Activated CD8-positive, alpha-beta T cell treated with anti-CD3 and anti-CD28 coated beads, Interleukin-2, amount 10 ng/mL, durations not matched to agents 7 days and 5 days (primary cell): Measurements from ENCODE around the gene AMZ2. TPM values are rescaled to one million over a fixed set of nuclear protein-coding genes. Genes with fewer than 3 reads are reported as not detected.

ENCODE experiments used
- ATAC-seq: fragments of 150-1000 bp; cut with Tn5 transposase; one replicate; pipeline ENCODE4 v1.10.0; 2021; ENCODE audit warnings: moderate library complexity
- CTCF ChIA-PET: fragments of 350-600 bp; sonication (Branson Sonifier 250); formaldehyde crosslinking; loops from one replicate; lab custom pipeline; 2021; ENCODE audit warnings: antibody characterized with exemption; lab: Charles Lee
- POLR2A ChIA-PET: fragments of 350-600 bp; sonication (Branson Sonifier 250); formaldehyde crosslinking; loops from one replicate; lab custom pipeline; 2021; ENCODE audit warnings: antibody characterized with exemption; lab: Charles Lee
- DNase-seq: peaks from one replicate; pipeline ENCODE4 v3.0.0-alpha.2; 2020
- H3K27ac Mint-ChIP-seq: one replicate; pipeline ENCODE4 v1.8.0; 2021; ENCODE audit warnings: mild to moderate bottlenecking, mixed read lengths
- H3K27me3 Mint-ChIP-seq: one replicate; pipeline ENCODE4 v1.8.0; 2021; ENCODE audit warnings: low read depth, mixed read lengths
- H3K36me3 Mint-ChIP-seq: one replicate; pipeline ENCODE4 v1.8.0; 2021; ENCODE audit warnings: low read depth, mixed read lengths
- H3K4me1 Mint-ChIP-seq: one replicate; pipeline ENCODE4 v1.8.0; 2021; ENCODE audit warnings: low read depth, mixed read lengths
- H3K4me3 Mint-ChIP-seq: one replicate; pipeline ENCODE4 v1.8.0; 2021; ENCODE audit warnings: mild to moderate bottlenecking, mixed read lengths
- H3K9me3 Mint-ChIP-seq: one replicate; pipeline ENCODE4 v1.8.0; 2022; ENCODE audit warnings: mixed read lengths; ENCODE audit not compliant: insufficient read depth
- total RNA-seq, 2 experiments: library from RNA; stranded (reverse); gene quantifications; one replicate each; pipeline ENCODE4 v1.2.3, GENCODE V29; 2021

Gene AMZ2
- total RNA-seq, 2 experiments from 2014 or later: 79.9 to 80.0 TPM

DNA sequence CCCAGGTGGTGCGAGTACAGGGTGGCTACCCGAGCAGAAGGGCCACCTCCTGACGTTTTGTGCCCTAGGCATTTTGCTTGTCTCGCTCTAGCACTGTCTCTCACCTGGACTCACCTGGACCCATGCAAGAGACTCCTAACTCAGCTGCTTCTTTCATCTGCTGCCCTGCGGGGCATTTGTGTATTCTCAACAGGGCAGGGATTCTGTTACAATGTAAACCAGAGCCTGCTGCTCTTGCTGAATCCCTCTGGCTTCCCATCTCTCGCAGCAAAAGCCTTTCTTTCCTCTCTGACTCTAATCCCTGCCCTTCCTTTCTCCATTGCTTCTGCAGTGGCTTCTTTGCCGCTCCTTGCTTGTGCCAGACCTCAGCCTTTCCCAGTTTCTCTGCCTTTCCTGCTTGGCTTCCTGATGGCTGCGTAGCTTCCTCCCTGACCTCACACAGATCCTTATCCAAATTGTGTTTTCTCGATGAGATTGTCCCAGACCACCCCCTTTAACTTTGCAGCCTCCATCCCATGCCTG lies 53.7 kb downstream of the AMZ2 start:
- Mint-ChIP-seq H3K27me3 (no peaks in the 10 kb centered on the region), H3K4me1 (peaks cover 53% of the 10 kb centered on the region), H3K36me3 (peaks cover 6% of the 10 kb centered on the region), H3K9me3 (no peaks in the 10 kb centered on the region), H3K4me3 (no peak overlapping the region), H3K27ac (no peak overlapping the region)
- DNase-seq (no peak), ATAC-seq (no peak)
- ChIA-PET CTCF (interaction anchor here (1.0 to 1.3 kb wide), 2 partner anchors 10 to 134 kb away, joined by 4 read pairs; partner anchors contain the start of gene ARSG), POLR2A (interaction anchor here (0.9 to 1.0 kb wide), 2 partner anchors 9 to 23 kb away, joined by 3 read pairs; no protein-coding TSS in a partner anchor)

DNA sequence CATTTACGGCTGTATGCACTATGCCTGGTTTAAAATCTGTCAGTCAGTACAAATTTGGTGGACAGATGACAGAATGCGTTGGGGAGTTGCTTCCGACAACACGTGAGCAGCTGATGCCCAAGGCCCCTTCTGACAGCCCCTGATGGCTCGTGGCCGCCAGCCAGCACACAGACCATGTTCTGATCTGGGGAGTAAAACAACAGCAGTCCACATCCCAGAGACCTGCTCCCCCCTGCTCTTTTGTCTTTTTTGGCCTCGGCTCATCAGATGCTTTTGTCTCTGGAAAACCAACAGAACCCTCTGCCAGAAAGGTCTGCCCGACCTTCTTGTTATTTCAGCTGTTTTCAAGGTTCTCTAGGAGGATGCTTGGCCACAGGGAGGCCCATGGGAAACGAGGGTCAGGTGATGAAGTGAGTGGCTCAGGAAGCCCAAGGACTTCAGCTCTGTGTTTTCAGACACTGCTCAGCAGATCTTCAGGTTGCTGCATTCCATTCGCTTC lies 54.3 kb downstream of the AMZ2 start:
- Mint-ChIP-seq H3K27me3 (no peaks in the 10 kb centered on the region), H3K27ac (peak overlapping the region; percentile 28), H3K4me3 (no peak overlapping the region), H3K36me3 (peaks cover 10% of the 10 kb centered on the region), H3K4me1 (peaks cover 51% of the 10 kb centered on the region), H3K9me3 (no peaks in the 10 kb centered on the region)
- CTCF ChIA-PET: interaction anchor here (1.0 to 1.8 kb wide), 2 partner anchors 10 to 129 kb away, joined by 4 to 5 read pairs; partner anchors contain the start of gene ARSG
- ATAC-seq (no peak), DNase-seq (no peak)
- POLR2A ChIA-PET: interaction anchor here (0.9 to 1.0 kb wide), 2 partner anchors 8 to 22 kb away, joined by 3 read pairs; no protein-coding TSS in a partner anchor

DNA sequence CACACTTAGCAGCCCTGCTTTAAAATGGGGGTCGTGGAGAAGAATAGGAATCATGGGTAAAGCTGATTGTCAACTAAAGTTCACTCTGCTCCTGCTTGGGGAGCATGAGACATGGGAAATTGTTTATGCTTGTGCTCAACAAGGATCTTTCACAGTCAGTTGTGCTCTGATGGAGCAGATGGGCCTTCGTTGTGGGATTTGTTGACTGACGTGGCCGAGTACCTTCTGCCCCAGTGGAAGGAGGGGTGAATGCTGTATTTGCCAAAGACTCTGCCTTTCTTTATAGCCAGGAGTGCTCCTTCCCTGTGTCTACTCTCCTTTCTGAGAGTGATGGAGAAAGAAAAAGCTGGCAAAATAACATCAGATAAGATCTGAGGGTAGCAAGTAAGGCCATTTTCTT lies 54.8 kb downstream of the AMZ2 start:
- Mint-ChIP-seq H3K4me1 (peaks cover 51% of the 10 kb centered on the region), H3K4me3 (no peak overlapping the region), H3K27me3 (no peaks in the 10 kb centered on the region), H3K9me3 (no peaks in the 10 kb centered on the region), H3K36me3 (peaks cover 15% of the 10 kb centered on the region), H3K27ac (no peak overlapping the region)
- POLR2A ChIA-PET: interaction anchor here (1.2 kb wide), 1 partner anchor 10 kb away, joined by 3 read pairs; no protein-coding TSS in a partner anchor
- CTCF ChIA-PET: interaction anchor here (1.5 to 1.8 kb wide), 2 partner anchors 96 to 129 kb away, joined by 5 read pairs; no protein-coding TSS in a partner anchor
- ATAC-seq (no peak), DNase-seq (no peak)

- no peak for ATAC-seq
- CTCF ChIA-PET: interaction anchor here (1.7 kb wide), 1 partner anchor 49 kb away, joined by 5 read pairs; no protein-coding TSS in a partner anchor
These were observed 56.9 kb downstream of the AMZ2 start for GRCh38 chr17:68304706-68305105.

DNA sequence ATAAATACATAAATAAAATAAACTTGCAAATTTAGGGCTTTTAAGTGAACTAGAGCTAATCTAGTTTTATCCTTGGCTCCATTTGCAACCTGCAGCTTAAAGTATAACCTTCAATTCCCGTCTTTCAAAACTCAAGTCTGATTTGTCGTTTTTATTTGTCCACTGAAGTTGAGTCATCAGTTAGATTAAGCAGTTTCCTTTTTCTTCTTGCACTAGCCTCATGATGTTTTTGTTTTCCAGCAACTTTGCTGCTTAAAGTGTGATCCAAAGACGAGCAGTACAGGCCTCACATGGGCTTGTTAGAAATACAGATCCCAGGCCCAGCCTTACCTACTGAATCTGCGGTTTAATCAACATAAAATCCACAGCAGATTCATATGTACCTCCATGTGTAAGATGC lies 57.3 kb downstream of the AMZ2 start:
- Mint-ChIP-seq H3K36me3 (peaks cover 18% of the 10 kb centered on the region), H3K9me3 (no peaks in the 10 kb centered on the region), H3K27me3 (no peaks in the 10 kb centered on the region), H3K4me3 (no peak overlapping the region), H3K4me1 (peaks cover 50% of the 10 kb centered on the region), H3K27ac (no peak overlapping the region)
- DNase-seq (no peak), ATAC-seq (no peak)
- ChIA-PET POLR2A (no interaction called here), CTCF (interaction anchor here (1.7 kb wide), 1 partner anchor 49 kb away, joined by 5 read pairs; no protein-coding TSS in a partner anchor)

More at GRCh38 chr17:68304706-68305105, 56.9 kb downstream of the AMZ2 start:
- POLR2A ChIA-PET: no interaction called here
- Mint-ChIP-seq H3K36me3 (peaks cover 18% of the 10 kb centered on the region), H3K4me1 (peaks cover 45% of the 10 kb centered on the region), H3K4me3 (no peak overlapping the region), H3K9me3 (no peaks in the 10 kb centered on the region), H3K27me3 (no peaks in the 10 kb centered on the region), H3K27ac (no peak overlapping the region)
- no peak for DNase-seq

Other genes with a start within 250 kb of the AMZ2 start
- gene KPNA2, start 212.3 kb upstream of the AMZ2 start, total RNA-seq: 100 to 1,000 TPM; 288 to 292 TPM
- 1 to 10 TPM; 6.9 to 7.1 TPM for gene SLC16A6, start 43.1 kb downstream of the AMZ2 start, total RNA-seq
- gene ARSG, start 43.5 kb downstream of the AMZ2 start, total RNA-seq: 10 to 100 TPM in 1 of 2 experiments, 1 to 10 TPM in 1; 9.1 to 10.7 TPM
- 10 to 100 TPM; 40.8 to 41.4 TPM for gene WIPI1, start 209.5 kb downstream of the AMZ2 start, total RNA-seq